Left ventricle myocardium inferior (tissue), 1 donor: Measurements from ENCODE around the gene RYR1. TPM values are rescaled to one million over a fixed set of nuclear protein-coding genes. Genes with fewer than 3 reads are reported as not detected.
"Not testable (repeated sequence)": the region's sequence is repeated elsewhere in the genome, so short reads cannot be mapped to it uniquely, and the experiment has no call there.

Experiments
- DNase-seq: peaks from one replicate; pipeline ENCODE4 v3.0.0-alpha.2; 2020
- H3K27ac ChIP-seq: fragments of 200-600 bp; replicated peaks from 2 replicates; pipeline ENCODE4 v1.8.0; 2021
- H3K27me3 ChIP-seq: fragments of 200-600 bp; 2 replicates; pipeline ENCODE4 v1.8.0; 2021; ENCODE audit warnings: low read depth
- H3K36me3 ChIP-seq: fragments of 200-600 bp; 2 replicates; pipeline ENCODE4 v1.8.0; 2021
- H3K4me1 ChIP-seq: fragments of 200-600 bp; 2 replicates; pipeline ENCODE4 v1.8.0; 2021
- H3K4me3 ChIP-seq: fragments of 200-600 bp; 2 replicates; pipeline ENCODE4 v1.8.0; 2021; ENCODE audit warnings: mild to moderate bottlenecking, moderate library complexity
- H3K9me3 ChIP-seq: fragments of 200-600 bp; replicated peaks from 2 replicates; pipeline ENCODE4 v1.8.0; 2021
- CTCF ChIP-seq: fragments of 200-600 bp; IDR thresholded peaks from 2 replicates; pipeline ENCODE4 v1.8.0; 2021; ENCODE audit warnings: antibody characterized with exemption, mild to moderate bottlenecking, borderline replicate concordance
- intact Hi-C: fragments of 100-400 bp; cut with micrococcal nuclease; formaldehyde crosslinking; loops from one replicate; pipeline ENCODE4 v1.11.0; 2022
- total RNA-seq: library from RNA; stranded (reverse); fragmentation: NEBNext Ultra II Directional; extraction: Animal tissue kit (Norgen Biotek cat#: 25700); gene quantifications from one replicate; pipeline ENCODE4 v1.2.1, GENCODE V29; 2021
- donor health status: DM: no; HTN: yes; CAD: no; lungs with severe emphysema.

RYR1 gene
- total RNA-seq, 1 donor from 2014 or later = 0.74 TPM

GRCh38 chr19:38470788-38471480 is 37.4 kb downstream of the RYR1 start:
- intact Hi-C loops = no loop called here
- no peak overlapping the region for H3K27ac ChIP-seq
- H3K4me3 ChIP-seq = no peak overlapping the region
- TF ChIP-seq CTCF = no peak
- no peaks in the 10 kb centered on the region for H3K9me3 ChIP-seq
- peaks cover 60% of the 10 kb centered on the region for H3K27me3 ChIP-seq
- no peaks in the 10 kb centered on the region for H3K4me1 ChIP-seq
- no peak for DNase-seq
- H3K36me3 ChIP-seq = no peaks in the 10 kb centered on the region

GRCh38 chr19:38472725-38473124 is 39.2 kb downstream of the RYR1 start:
- peaks cover 71% of the 10 kb centered on the region for H3K27me3 ChIP-seq
- DNase-seq, H3K9me3 ChIP-seq, H3K4me3 ChIP-seq, H3K4me1 ChIP-seq, intact Hi-C loops, H3K36me3 ChIP-seq, H3K27ac ChIP-seq: not testable (repeated sequence)

GRCh38 chr19:38473201-38473600 is 39.7 kb downstream of the RYR1 start:
- Histone ChIP-seq H3K4me3 (no peak overlapping the region), H3K9me3 (no peaks in the 10 kb centered on the region), H3K27ac (no peak overlapping the region), H3K27me3 (peaks cover 73% of the 10 kb centered on the region), H3K36me3 (no peaks in the 10 kb centered on the region), H3K4me1 (no peaks in the 10 kb centered on the region)
- no peak for DNase-seq
- TF ChIP-seq CTCF = no peak
- intact Hi-C loops = no loop called here

GRCh38 chr19:38475176-38475575 is 41.7 kb downstream of the RYR1 start:
- TF ChIP-seq CTCF = no peak
- Histone ChIP-seq H3K4me3 (no peak overlapping the region), H3K36me3 (no peaks in the 10 kb centered on the region), H3K27ac (no peak overlapping the region), H3K27me3 (peaks cover 54% of the 10 kb centered on the region), H3K9me3 (no peaks in the 10 kb centered on the region), H3K4me1 (no peaks in the 10 kb centered on the region)
- no peak for DNase-seq
- intact Hi-C loops = no loop called here

- peaks cover 69% of the 10 kb centered on the region for H3K27me3 ChIP-seq
- no peak for DNase-seq
- TF ChIP-seq CTCF = no peak
- intact Hi-C loops = no loop called here
- H3K27ac ChIP-seq = no peak overlapping the region
- no peaks in the 10 kb centered on the region for H3K9me3 ChIP-seq
- no peak overlapping the region for H3K4me3 ChIP-seq
- no peaks in the 10 kb centered on the region for H3K36me3 ChIP-seq
- H3K4me1 ChIP-seq = no peaks in the 10 kb centered on the region
Measured at GRCh38 chr19:38478273-38478971, 44.9 kb downstream of the RYR1 start.

- no peaks in the 10 kb centered on the region for H3K36me3 ChIP-seq
- H3K27me3 ChIP-seq = peaks cover 59% of the 10 kb centered on the region
- intact Hi-C loops = no loop called here
- H3K4me3 ChIP-seq = no peak overlapping the region
- H3K27ac ChIP-seq = no peak overlapping the region
- TF ChIP-seq CTCF = no peak
- no peaks in the 10 kb centered on the region for H3K9me3 ChIP-seq
- H3K4me1 ChIP-seq = no peaks in the 10 kb centered on the region
- DNase-seq = no peak
Measured at GRCh38 chr19:38482496-38482895, 49.0 kb downstream of the RYR1 start.
